Liver (tissue), 9 donors: ENCODE data around the gene RGS14. TPM values are rescaled to one million over a fixed set of nuclear protein-coding genes. Genes with fewer than 3 reads are reported as not detected.

Source experiments
- DNase-seq: peaks from one replicate; pipeline ENCODE4 v3.0.0-alpha.2; 2017; ENCODE audit warnings: low spot score
- H3K27ac ChIP-seq, 2 donors: one replicate each; pipeline ENCODE4 v1.7.0; 2013; ENCODE audit warnings: inconsistent platforms in 2 of 2, low read length in 2 of 2, control low read depth in 1 of 2, low read depth in 1 of 2, mild to moderate bottlenecking in 1 of 2
- H3K27me3 ChIP-seq, 4 donors: one replicate each; pipeline versions ENCODE4 v1.6.1 to v1.7.0; 2013; ENCODE audit warnings: low read length in 3 of 4, inconsistent platforms in 1 of 4, mild to moderate bottlenecking in 1 of 4, moderate library complexity in 1 of 4; ENCODE audit not compliant: control insufficient read depth in 4 of 4, insufficient read depth in 4 of 4
- H3K36me3 ChIP-seq, 4 donors: one replicate each; pipeline versions ENCODE4 v1.6.1 to v1.7.0; 2013; ENCODE audit warnings: low read length in 3 of 4, mild to moderate bottlenecking in 3 of 4, low read depth in 1 of 4, moderate library complexity in 1 of 4; ENCODE audit not compliant: control insufficient read depth in 4 of 4, insufficient read depth in 3 of 4
- H3K4me1 ChIP-seq, 4 donors: one replicate each; pipeline versions ENCODE4 v1.6.1 to v1.7.0; 2013; ENCODE audit warnings: low read length in 3 of 4, mild to moderate bottlenecking in 3 of 4, moderate library complexity in 1 of 4; ENCODE audit not compliant: control insufficient read depth in 4 of 4, insufficient read depth in 4 of 4
- H3K4me3 ChIP-seq, 3 donors: one replicate each; pipeline versions ENCODE4 v1.6.1 to v1.7.0; 2013; ENCODE audit warnings: low read length in 3 of 3, control low read depth in 1 of 3, low read depth in 1 of 3, mild to moderate bottlenecking in 1 of 3
- H3K9ac ChIP-seq, 2 donors: one replicate each; pipeline ENCODE4 v1.7.0; 2013; ENCODE audit warnings: low read length in 2 of 2, mild to moderate bottlenecking in 2 of 2, moderate library complexity in 2 of 2, control low read depth in 1 of 2, low read depth in 1 of 2
- H3K9me3 ChIP-seq, 4 donors: one replicate each; pipeline versions ENCODE4 v1.6.1 to v1.7.0; 2013; ENCODE audit warnings: low read length in 3 of 4; ENCODE audit not compliant: control insufficient read depth in 4 of 4
- EGR1 ChIP-seq, 2 donors: IDR thresholded peaks; 2 replicates each; pipeline ENCODE4 v1.6.1; 2016 to 2018; ENCODE audit warnings: antibody characterized with exemption in 2 of 2, low read depth in 2 of 2
- FOXA1 ChIP-seq: IDR thresholded peaks from 2 replicates; pipeline ENCODE4 v1.6.1; 2016; ENCODE audit warnings: antibody characterized with exemption
- FOXA2 ChIP-seq: IDR thresholded peaks from 2 replicates; pipeline ENCODE4 v1.6.1; 2016; ENCODE audit warnings: antibody characterized with exemption
- GABPA ChIP-seq, 2 donors: IDR thresholded peaks in 1 of 2; conservative IDR thresholded peaks in 1 of 2; 2 replicates each; pipeline ENCODE4 v1.6.1; 2016; ENCODE audit warnings: antibody characterized with exemption in 2 of 2, mild to moderate bottlenecking in 1 of 2, moderate library complexity in 1 of 2
- HNF4A ChIP-seq, 2 donors: conservative IDR thresholded peaks; 2 replicates each; pipeline ENCODE4 v1.6.1; 2016; ENCODE audit warnings: antibody characterized with exemption in 2 of 2, mild to moderate bottlenecking in 2 of 2
- HNF4G ChIP-seq: IDR thresholded peaks from 2 replicates; pipeline ENCODE4 v1.6.1; 2016; ENCODE audit warnings: antibody characterized with exemption
- JUND ChIP-seq, 2 donors: IDR thresholded peaks; 2 replicates each; pipeline ENCODE4 v1.6.1; 2016; ENCODE audit warnings: antibody characterized with exemption in 2 of 2
- NR2F2 ChIP-seq: IDR thresholded peaks from 2 replicates; pipeline ENCODE4 v1.6.1; 2016; ENCODE audit warnings: antibody characterized with exemption
- RAD21 ChIP-seq, 2 donors: IDR thresholded peaks; 2 replicates each; pipeline ENCODE4 v1.6.1; 2016; ENCODE audit warnings: antibody characterized with exemption in 2 of 2, mild to moderate bottlenecking in 2 of 2
- RXRA ChIP-seq, 2 donors: IDR thresholded peaks; 2 replicates each; pipeline ENCODE4 v1.6.1; 2017 to 2018; ENCODE audit warnings: antibody characterized with exemption in 2 of 2, mild to moderate bottlenecking in 1 of 2
- SP1 ChIP-seq: IDR thresholded peaks from 2 replicates; pipeline ENCODE4 v1.6.1; 2018; ENCODE audit warnings: antibody characterized with exemption, mild to moderate bottlenecking
- TAF1 ChIP-seq: conservative IDR thresholded peaks from 2 replicates; pipeline ENCODE4 v1.6.1; 2016; ENCODE audit warnings: antibody characterized with exemption, mild to moderate bottlenecking
- YY1 ChIP-seq: IDR thresholded peaks from 2 replicates; pipeline ENCODE4 v1.6.1; 2016; ENCODE audit warnings: antibody characterized with exemption, mild to moderate bottlenecking
- WGBS: extraction: QIAGEN DNeasy Blood & Tissue Kit; methylation state at CpG from one replicate; pipeline ENCODE4 v1.1.7; 2013; 5-methylcytosine and 5-hydroxymethylcytosine counted together
- polyA plus RNA-seq, 2 donors: library from polyadenylated mRNA; stranded (reverse) in 1 of 2; unstranded in 1 of 2; fragments of 200-250 nt in 1 of 2; fragments of >200 nt in 1 of 2; fragmentation: Nextera tagmentation in 1 of 2; extraction: Ambion mirVana in 1 of 2; gene quantifications; one replicate each; pipeline versions ENCODE4 v1.2.1 to v1.2.3, GENCODE V29; 2013 to 2015
- total RNA-seq, 2 donors: library from RNA; depleted of rRNA; stranded (reverse); fragments of >200 nt; gene quantifications; one replicate each; pipeline ENCODE4 v1.2.3, GENCODE V29; 2014
- TF ChIP-seq, protein P1 (sequence below): fragments of 150-350 bp; IDR thresholded peaks from 2 replicates; pipeline ENCODE4 v1.5.1; 2017; ENCODE audit warnings: improper control_type of control experiment, low read depth, low read length; ENCODE audit not compliant: missing input control
- TF ChIP-seq, protein P2 (sequence below): IDR thresholded peaks from 2 replicates; pipeline ENCODE4 v1.6.1; 2016; ENCODE audit warnings: antibody characterized with exemption
- TF ChIP-seq, protein P3 (sequence below): IDR thresholded peaks from 2 replicates; pipeline ENCODE4 v1.6.1; 2016; ENCODE audit warnings: antibody characterized with exemption, mild to moderate bottlenecking
- TF ChIP-seq, protein P4 (sequence below): IDR thresholded peaks from 2 replicates; pipeline ENCODE4 v1.6.1; 2016; ENCODE audit warnings: antibody characterized with exemption
- TF ChIP-seq, protein P5 (sequence below): IDR thresholded peaks from 2 replicates; pipeline ENCODE4 v1.6.1; 2016; ENCODE audit warnings: antibody characterized with exemption
- donor health status: healthy.
- donor health status: healthy.
- donor health status: healthy.
- donor health status: healthy.
- donor health status: healthy.

Gene RGS14
- total and polyA plus RNA-seq, 4 donors = 10.2 to 53.8 (median 33.3) TPM

DNA sequence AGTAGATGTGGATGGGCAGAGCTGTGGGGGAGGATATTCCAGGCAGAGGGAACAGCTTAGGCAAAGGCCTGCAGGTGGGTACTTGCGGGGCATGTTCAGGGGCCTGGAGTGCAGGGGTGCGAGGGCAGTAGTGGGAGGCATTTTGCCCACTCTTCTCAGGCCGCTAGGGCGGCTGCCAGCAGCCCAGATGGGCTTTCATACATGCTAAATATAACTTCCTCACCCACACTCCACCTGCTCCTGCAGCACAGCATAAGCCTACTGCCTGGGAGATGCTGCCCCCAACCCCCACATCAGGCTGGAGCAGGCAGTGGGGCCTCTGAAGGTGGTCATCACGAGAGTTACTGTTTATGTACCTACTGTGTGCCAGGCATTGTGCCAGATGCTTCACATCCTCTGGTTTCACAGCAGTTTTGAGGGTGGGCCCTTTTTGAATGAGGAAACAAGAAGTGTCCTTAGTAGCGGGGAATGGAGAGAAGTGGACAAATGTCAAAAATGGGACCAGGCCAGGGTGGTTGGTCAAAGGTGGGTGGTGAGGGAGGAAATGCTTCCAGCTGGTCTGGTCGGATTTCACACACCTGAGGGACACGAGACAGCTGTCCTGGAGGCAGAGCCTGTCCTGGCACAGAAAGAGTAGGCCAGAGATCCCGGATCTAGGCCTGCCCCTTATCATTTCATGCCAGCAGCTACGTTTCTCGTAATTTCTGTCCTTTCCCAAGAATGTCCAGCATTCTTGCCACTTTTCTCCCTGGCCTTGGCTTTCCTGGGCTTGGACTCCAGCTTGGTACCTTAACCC lies 12.1 kb downstream of the RGS14 start:
- H3K9ac ChIP-seq = no peak overlapping the region
- H3K9me3 ChIP-seq = no peaks in the 10 kb centered on the region
- H3K4me1 ChIP-seq = peaks cover 34 to 83% (median 66%) of the 10 kb centered on the region in 4 donors
- H3K27me3 ChIP-seq = no peaks in the 10 kb centered on the region
- TF ChIP-seq EGR1 (IDR thresholded peaks at IDR 0.05; ENCODE audit: low read depth in 2 of 2) = no peak
- no peak for TF ChIP-seq YY1
- no peak for TF ChIP-seq FOXA2
- TF ChIP-seq FOXA1 = no peak
- no peak for TF ChIP-seq HNF4A (conservative IDR thresholded peaks at IDR 0.05)
- no peak for TF ChIP-seq HNF4G
- no peak for TF ChIP-seq RXRA (IDR thresholded peaks at IDR 0.05)
- no peak for TF ChIP-seq TAF1
- 56% methylated on average over 11 of the region's 11 CpGs for WGBS
- peak overlapping the region; percentile 77 to 87 for H3K27ac ChIP-seq
- no peak for DNase-seq
- no peaks in the 10 kb centered on the region for H3K36me3 ChIP-seq
- H3K4me3 ChIP-seq = no peak overlapping the region

DNA sequence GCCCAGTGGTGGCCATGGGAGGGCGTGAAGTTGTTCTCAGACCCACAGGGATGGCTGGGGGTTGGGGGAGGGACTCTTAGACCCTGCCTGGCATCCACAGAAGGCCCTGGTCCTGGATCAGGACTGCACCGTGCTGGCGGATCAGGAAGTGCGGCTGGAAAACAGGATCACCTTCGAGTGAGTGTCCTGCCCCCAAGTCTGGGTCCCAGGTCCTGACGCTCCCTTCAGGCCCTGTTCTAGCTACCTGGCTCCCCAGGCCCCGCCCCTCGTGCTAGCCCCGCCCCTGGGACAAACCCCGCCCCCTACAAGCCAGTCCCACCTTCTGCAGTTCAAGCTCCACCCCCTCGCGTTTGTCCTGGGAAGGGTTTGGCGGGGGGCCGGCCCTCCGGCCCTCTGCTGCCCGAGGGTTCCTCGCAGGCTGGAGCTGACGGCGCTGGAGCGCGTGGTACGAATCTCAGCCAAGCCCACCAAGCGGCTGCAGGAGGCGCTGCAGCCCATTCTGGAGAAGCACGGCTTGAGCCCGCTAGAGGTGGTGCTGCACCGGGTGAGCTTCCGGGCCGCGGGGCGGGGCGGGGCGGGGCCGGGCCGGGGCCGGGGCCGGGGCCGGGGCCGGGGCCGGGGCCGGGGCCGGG lies 12.9 kb downstream of the RGS14 start:
- DNase-seq = peak; percentile 89

More for the DNA sequence above, 12.9 kb downstream of the RGS14 start:
- Histone ChIP-seq H3K27me3 (no peaks in the 10 kb centered on the region), H3K36me3 (no peaks in the 10 kb centered on the region), H3K4me3 (peak overlapping the region in 1 of 3 donors; percentile 51), H3K27ac (peak overlapping the region; percentile 77 to 87), H3K4me1 (peaks cover 36 to 84% (median 64%) of the 10 kb centered on the region in 4 donors), H3K9me3 (no peaks in the 10 kb centered on the region), H3K9ac (no peak overlapping the region)
- WGBS = 16% methylated on average over 42 of the region's 42 CpGs
- TF ChIP-seq, protein P1, sequence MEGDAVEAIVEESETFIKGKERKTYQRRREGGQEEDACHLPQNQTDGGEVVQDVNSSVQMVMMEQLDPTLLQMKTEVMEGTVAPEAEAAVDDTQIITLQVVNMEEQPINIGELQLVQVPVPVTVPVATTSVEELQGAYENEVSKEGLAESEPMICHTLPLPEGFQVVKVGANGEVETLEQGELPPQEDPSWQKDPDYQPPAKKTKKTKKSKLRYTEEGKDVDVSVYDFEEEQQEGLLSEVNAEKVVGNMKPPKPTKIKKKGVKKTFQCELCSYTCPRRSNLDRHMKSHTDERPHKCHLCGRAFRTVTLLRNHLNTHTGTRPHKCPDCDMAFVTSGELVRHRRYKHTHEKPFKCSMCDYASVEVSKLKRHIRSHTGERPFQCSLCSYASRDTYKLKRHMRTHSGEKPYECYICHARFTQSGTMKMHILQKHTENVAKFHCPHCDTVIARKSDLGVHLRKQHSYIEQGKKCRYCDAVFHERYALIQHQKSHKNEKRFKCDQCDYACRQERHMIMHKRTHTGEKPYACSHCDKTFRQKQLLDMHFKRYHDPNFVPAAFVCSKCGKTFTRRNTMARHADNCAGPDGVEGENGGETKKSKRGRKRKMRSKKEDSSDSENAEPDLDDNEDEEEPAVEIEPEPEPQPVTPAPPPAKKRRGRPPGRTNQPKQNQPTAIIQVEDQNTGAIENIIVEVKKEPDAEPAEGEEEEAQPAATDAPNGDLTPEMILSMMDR = peak; percentile 83
- TF ChIP-seq YY1 (peak; percentile 11), FOXA2 (no peak), SP1 (peak; percentile 70), EGR1 (IDR thresholded peaks at IDR 0.05; ENCODE audit: low read depth in 2 of 2) (no peak), HNF4A (conservative IDR thresholded peaks at IDR 0.05) (peak; percentile 25 to 31), TAF1 (no peak), RXRA (IDR thresholded peaks at IDR 0.05) (peak in 1 of 2 donors; percentile 30), FOXA1 (peak; percentile 48), HNF4G (no peak), JUND (IDR thresholded peaks at IDR 0.05) (peak in 1 of 2 donors; percentile 32), NR2F2 (no peak), RAD21 (IDR thresholded peaks at IDR 0.05) (peak; percentile 69 to 79), GABPA (IDR thresholded peaks at IDR 0.05 in 1 of 2, conservative IDR thresholded peaks at IDR 0.05 in 1 of 2) (no peak)
- TF ChIP-seq, protein P2, sequence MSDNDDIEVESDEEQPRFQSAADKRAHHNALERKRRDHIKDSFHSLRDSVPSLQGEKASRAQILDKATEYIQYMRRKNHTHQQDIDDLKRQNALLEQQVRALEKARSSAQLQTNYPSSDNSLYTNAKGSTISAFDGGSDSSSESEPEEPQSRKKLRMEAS = peak; percentile 55
- TF ChIP-seq, protein P3, sequence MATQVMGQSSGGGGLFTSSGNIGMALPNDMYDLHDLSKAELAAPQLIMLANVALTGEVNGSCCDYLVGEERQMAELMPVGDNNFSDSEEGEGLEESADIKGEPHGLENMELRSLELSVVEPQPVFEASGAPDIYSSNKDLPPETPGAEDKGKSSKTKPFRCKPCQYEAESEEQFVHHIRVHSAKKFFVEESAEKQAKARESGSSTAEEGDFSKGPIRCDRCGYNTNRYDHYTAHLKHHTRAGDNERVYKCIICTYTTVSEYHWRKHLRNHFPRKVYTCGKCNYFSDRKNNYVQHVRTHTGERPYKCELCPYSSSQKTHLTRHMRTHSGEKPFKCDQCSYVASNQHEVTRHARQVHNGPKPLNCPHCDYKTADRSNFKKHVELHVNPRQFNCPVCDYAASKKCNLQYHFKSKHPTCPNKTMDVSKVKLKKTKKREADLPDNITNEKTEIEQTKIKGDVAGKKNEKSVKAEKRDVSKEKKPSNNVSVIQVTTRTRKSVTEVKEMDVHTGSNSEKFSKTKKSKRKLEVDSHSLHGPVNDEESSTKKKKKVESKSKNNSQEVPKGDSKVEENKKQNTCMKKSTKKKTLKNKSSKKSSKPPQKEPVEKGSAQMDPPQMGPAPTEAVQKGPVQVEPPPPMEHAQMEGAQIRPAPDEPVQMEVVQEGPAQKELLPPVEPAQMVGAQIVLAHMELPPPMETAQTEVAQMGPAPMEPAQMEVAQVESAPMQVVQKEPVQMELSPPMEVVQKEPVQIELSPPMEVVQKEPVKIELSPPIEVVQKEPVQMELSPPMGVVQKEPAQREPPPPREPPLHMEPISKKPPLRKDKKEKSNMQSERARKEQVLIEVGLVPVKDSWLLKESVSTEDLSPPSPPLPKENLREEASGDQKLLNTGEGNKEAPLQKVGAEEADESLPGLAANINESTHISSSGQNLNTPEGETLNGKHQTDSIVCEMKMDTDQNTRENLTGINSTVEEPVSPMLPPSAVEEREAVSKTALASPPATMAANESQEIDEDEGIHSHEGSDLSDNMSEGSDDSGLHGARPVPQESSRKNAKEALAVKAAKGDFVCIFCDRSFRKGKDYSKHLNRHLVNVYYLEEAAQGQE = peak; percentile 35
- TF ChIP-seq, protein P4, sequence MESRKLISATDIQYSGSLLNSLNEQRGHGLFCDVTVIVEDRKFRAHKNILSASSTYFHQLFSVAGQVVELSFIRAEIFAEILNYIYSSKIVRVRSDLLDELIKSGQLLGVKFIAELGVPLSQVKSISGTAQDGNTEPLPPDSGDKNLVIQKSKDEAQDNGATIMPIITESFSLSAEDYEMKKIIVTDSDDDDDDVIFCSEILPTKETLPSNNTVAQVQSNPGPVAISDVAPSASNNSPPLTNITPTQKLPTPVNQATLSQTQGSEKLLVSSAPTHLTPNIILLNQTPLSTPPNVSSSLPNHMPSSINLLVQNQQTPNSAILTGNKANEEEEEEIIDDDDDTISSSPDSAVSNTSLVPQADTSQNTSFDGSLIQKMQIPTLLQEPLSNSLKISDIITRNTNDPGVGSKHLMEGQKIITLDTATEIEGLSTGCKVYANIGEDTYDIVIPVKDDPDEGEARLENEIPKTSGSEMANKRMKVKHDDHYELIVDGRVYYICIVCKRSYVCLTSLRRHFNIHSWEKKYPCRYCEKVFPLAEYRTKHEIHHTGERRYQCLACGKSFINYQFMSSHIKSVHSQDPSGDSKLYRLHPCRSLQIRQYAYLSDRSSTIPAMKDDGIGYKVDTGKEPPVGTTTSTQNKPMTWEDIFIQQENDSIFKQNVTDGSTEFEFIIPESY = no peak
- TF ChIP-seq, protein P5, sequence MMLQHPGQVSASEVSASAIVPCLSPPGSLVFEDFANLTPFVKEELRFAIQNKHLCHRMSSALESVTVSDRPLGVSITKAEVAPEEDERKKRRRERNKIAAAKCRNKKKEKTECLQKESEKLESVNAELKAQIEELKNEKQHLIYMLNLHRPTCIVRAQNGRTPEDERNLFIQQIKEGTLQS = no peak
